ENCODE data around the gene BICC1. TPM values are rescaled to one million over a fixed set of nuclear protein-coding genes. Genes with fewer than 3 reads are reported as not detected.
"Not testable (repeated sequence)": the region's sequence is repeated elsewhere in the genome, so short reads cannot be mapped to it uniquely, and the experiment has no call there.

BICC1 gene
- total RNA-seq, 6 experiments from 2014 or later = 55.6 to 67.7 (median 64.8) TPM

DNA sequence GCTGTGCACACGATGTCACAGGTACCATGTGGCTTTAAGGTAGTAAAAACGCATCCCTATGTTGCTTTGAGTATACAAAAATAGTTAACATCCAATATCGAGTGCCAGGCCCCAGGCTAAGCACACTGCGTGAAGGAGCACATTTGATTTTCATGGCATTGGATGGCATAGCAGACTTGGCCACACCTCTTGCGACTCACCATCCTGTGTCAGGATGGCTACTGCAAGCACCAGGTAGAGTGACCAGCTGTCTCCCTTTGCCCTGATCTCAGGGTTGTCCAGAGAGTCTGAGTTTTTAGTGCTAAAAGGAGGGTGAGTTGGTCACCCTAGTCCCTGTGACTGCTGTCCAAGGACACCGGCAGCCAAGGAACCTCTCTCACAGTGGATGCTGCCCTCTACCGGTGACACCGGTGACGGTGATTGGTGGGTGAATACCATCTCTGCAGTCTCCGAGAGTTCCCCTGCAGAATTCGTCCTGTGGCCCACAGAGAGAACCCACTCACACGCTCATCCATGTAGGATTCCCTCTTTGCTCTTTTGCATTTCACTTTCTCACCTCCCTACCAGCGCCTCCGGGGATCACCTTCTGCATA lies 76.1 kb downstream of the BICC1 start:
- no peak for DNase-seq
- no peak overlapping the region; the same call in 1 of the 2 replicates for H3K27ac Mint-ChIP-seq
- TF ChIP-seq CTCF (IDR thresholded peaks at IDR 0.05) = peak; percentile 23; the same call in 1 of the 2 replicates
- H3K36me3 Mint-ChIP-seq (ENCODE audit: low read depth) = peaks cover 26% of the 10 kb centered on the region
- H3K27me3 Mint-ChIP-seq (ENCODE audit: insufficient read depth) = peaks cover 4% of the 10 kb centered on the region
- H3K4me1 Mint-ChIP-seq (ENCODE audit: low read depth) = peaks cover 49% of the 10 kb centered on the region
- no peak overlapping the region for H3K4me3 Mint-ChIP-seq
- peaks cover 4% of the 10 kb centered on the region; the same call in 1 of the 2 replicates for H3K9me3 Mint-ChIP-seq

DNA sequence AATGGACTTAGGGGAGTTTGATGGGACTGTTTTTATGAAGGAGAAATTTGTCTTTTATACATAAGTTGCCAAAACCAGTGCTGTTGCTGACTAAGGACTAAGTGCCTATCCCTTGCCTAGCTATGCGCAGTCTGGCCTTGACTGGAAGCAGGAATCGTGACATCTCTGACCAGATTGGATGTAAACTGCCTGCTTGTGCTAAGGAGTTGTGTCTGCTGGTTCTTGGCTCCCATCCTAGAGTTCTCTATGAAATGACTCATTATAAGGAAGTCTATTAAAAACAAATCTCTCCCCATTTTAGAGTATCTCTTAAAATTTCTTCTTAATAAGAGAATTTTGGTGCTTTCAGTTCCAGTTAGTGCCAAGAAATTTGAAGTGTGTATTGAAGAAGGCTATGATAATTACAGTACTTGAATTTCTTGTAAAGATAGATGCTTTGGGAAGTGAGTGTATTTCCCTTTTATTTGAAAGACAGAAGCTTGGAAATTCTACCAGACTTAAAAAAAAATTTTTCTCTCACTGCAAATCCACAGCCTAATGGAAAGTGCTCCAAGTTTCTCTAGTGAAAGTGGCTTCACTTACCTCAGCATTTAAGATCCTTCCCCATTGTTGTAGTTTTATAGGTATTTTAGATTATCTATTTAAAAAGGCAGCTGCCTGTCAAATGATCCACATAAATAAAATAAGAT lies 77.6 kb downstream of the BICC1 start:
- H3K4me1 Mint-ChIP-seq (ENCODE audit: low read depth) = peaks cover 49% of the 10 kb centered on the region
- H3K27ac Mint-ChIP-seq = peak overlapping the region; percentile 68
- peak overlapping the region; percentile 56 for H3K4me3 Mint-ChIP-seq
- TF ChIP-seq CTCF (IDR thresholded peaks at IDR 0.05) = no peak
- H3K9me3 Mint-ChIP-seq = peaks cover 2% of the 10 kb centered on the region; the same call in 1 of the 2 replicates
- H3K27me3 Mint-ChIP-seq (ENCODE audit: insufficient read depth) = peaks cover 4% of the 10 kb centered on the region
- DNase-seq = peak; percentile 97
- peaks cover 29% of the 10 kb centered on the region for H3K36me3 Mint-ChIP-seq (ENCODE audit: low read depth)

DNA sequence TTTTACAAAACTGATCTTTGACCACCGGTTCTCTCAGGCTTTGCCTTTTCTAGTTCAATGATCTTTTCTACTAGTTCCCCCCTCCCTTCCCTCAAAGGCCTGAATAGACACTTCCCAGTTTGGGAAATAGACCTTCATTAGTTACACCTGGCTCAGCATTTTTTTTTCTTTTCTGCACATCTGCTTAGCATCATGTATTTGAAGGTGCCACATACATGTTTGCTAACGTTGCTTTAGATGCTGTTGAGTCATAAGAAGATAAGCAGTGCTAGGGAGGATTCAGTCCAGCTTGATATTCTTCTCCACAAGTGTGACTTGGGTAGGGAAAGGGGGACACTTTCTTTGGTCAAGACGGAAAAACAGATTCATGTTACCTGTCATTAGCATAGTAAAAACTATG lies 78.3 kb downstream of the BICC1 start:
- Mint-ChIP-seq H3K27me3 (ENCODE audit: insufficient read depth) (peaks cover 4% of the 10 kb centered on the region), H3K9me3 (peaks cover 8% of the 10 kb centered on the region), H3K36me3 (ENCODE audit: low read depth) (peaks cover 36% of the 10 kb centered on the region), H3K4me1 (ENCODE audit: low read depth) (peaks cover 49% of the 10 kb centered on the region), H3K27ac (peak overlapping the region; percentile 68; the same call in 1 of the 2 replicates), H3K4me3 (peak overlapping the region; percentile 56)
- TF ChIP-seq CTCF (IDR thresholded peaks at IDR 0.05) = no peak
- no peak for DNase-seq

GRCh38 chr10:58593008-58593407 lies 80.3 kb downstream of the BICC1 start:
- Mint-ChIP-seq H3K27ac (no peak overlapping the region), H3K9me3 (peaks cover 29% of the 10 kb centered on the region)

DNA sequence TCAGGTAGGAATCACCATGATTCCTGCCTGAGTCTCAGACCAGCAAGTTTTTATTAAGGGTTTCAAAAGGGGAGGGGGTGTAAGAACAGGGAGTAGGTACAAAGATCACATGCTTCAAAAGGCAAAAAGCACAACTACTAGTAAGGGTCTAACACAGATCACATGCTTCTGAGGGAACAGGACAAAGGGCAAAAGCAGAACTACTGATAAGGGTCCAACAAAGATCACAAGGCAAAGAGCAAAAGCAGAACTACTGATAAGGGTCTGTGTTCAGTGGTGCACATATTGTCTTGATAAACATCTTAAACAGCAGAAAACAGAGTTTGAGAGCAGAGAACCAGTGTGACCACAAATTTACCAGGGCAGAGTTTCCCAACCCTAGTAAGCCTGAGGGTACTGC lies 84.5 kb downstream of the BICC1 start:
- not testable (repeated sequence) for H3K27me3 Mint-ChIP-seq (ENCODE audit: insufficient read depth); H3K27ac Mint-ChIP-seq; DNase-seq; H3K4me1 Mint-ChIP-seq (ENCODE audit: low read depth); H3K4me3 Mint-ChIP-seq
- Mint-ChIP-seq H3K36me3 (ENCODE audit: low read depth) (peaks cover 56% of the 10 kb centered on the region), H3K9me3 (peaks cover 38% of the 10 kb centered on the region)

More at GRCh38 chr10:58593008-58593407, 80.3 kb downstream of the BICC1 start:
- no peak overlapping the region for H3K4me3 Mint-ChIP-seq
- DNase-seq = no peak
- H3K4me1 Mint-ChIP-seq (ENCODE audit: low read depth) = peaks cover 35% of the 10 kb centered on the region
- H3K36me3 Mint-ChIP-seq (ENCODE audit: low read depth) = peaks cover 56% of the 10 kb centered on the region
- peaks cover 7% of the 10 kb centered on the region for H3K27me3 Mint-ChIP-seq (ENCODE audit: insufficient read depth)
- no peak for TF ChIP-seq CTCF (IDR thresholded peaks at IDR 0.05)

DNA sequence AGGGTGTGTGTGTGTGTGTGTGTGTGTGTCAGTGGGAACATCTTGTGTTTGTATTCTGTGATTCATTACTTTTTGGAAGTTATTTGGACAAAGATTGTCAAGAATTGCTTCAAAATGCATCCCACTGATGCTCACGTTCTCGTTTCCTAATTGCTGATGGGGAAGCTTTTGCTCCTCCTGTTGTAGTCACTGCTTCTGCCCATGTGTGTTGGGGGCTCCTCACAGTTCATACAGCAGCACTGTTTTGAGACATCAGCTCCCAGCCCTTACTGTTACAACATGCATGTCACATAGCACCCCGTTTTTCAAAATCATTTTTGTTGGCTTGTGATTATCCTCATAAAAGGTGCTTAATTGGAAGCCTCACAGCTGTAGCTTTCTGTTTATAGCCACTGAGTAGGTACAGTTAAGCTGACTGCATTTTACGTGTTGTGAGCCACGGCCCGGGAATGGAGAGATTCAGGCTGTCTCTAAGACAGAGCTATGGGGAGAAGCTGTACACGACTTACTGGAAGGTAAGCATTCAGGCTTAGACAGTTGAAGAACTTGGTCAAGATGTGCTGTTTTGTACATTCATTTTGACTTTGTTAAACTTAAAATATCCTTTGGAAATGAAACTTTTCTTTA lies 87.4 kb downstream of the BICC1 start:
- Mint-ChIP-seq H3K27ac (no peak overlapping the region), H3K4me1 (ENCODE audit: low read depth) (no peaks in the 10 kb centered on the region), H3K4me3 (no peak overlapping the region), H3K36me3 (ENCODE audit: low read depth) (peaks cover 49% of the 10 kb centered on the region), H3K9me3 (peaks cover 38% of the 10 kb centered on the region), H3K27me3 (ENCODE audit: insufficient read depth) (peaks cover 3% of the 10 kb centered on the region)
- no peak for TF ChIP-seq CTCF (IDR thresholded peaks at IDR 0.05)
- no peak for DNase-seq
